CD4-positive, alpha-beta memory T cell (primary cell): ENCODE measurements around the gene DOCK9. TPM values are rescaled to one million over a fixed set of nuclear protein-coding genes. Genes with fewer than 3 reads are reported as not detected.

Source experiments
- CTCF ChIA-PET: fragments of 350-600 bp; sonication (Branson Sonifier 250); formaldehyde crosslinking; loops from one replicate; lab custom pipeline; 2021; ENCODE audit warnings: inconsistent platforms; ENCODE audit not compliant: partially characterized antibody; lab: Charles Lee
- POLR2A ChIA-PET: fragments of 350-600 bp; sonication (Branson Sonifier 250); formaldehyde crosslinking; loops from one replicate; lab custom pipeline; 2021; ENCODE audit not compliant: partially characterized antibody; lab: Charles Lee
- DNase-seq, 5 donors: peaks; one replicate each; pipeline versions ENCODE4 v3.0.0 to v3.0.0-alpha.2; 2020 to 2022; ENCODE audit warnings: mixed read lengths in 1 of 5
- H3K27ac ChIP-seq: one replicate; pipeline ENCODE4 v1.7.0; 2013; ENCODE audit warnings: low read depth, low read length
- H3K27me3 ChIP-seq: 2 replicates; pipeline ENCODE4 v1.7.0; 2013; ENCODE audit warnings: mild to moderate bottlenecking, low read length, moderate library complexity; ENCODE audit not compliant: insufficient read depth
- H3K36me3 ChIP-seq: 2 replicates; pipeline ENCODE4 v1.7.0; 2013; ENCODE audit warnings: mild to moderate bottlenecking, low read length, moderate library complexity; ENCODE audit not compliant: insufficient read depth
- H3K4me1 ChIP-seq: 2 replicates; pipeline ENCODE4 v1.7.0; 2013; ENCODE audit warnings: mild to moderate bottlenecking, low read length, moderate library complexity; ENCODE audit not compliant: insufficient read depth
- H3K4me3 ChIP-seq, 2 donors: one replicate each; pipeline ENCODE4 v1.7.0; 2013; ENCODE audit warnings: low read length in 2 of 2, mild to moderate bottlenecking in 1 of 2
- H3K9me3 ChIP-seq, 2 donors: one replicate each; pipeline ENCODE4 v1.7.0; 2013; ENCODE audit warnings: low read length in 2 of 2, control low read depth in 1 of 2; ENCODE audit not compliant: control insufficient read depth in 1 of 2
- H3K27ac Mint-ChIP-seq, 7 donors: one replicate each; pipeline ENCODE4 v1.8.0; 2020 to 2021; ENCODE audit warnings: mixed read lengths in 7 of 7, mild to moderate bottlenecking in 6 of 7, inconsistent platforms in 3 of 7, moderate library complexity in 3 of 7
- H3K27me3 Mint-ChIP-seq, 2 donors: one replicate each; pipeline ENCODE4 v1.8.0; 2020 to 2021; ENCODE audit warnings: mixed read lengths in 2 of 2
- H3K36me3 Mint-ChIP-seq, 2 donors: one replicate each; pipeline ENCODE4 v1.8.0; 2020 to 2021; ENCODE audit warnings: mixed read lengths in 2 of 2, inconsistent platforms in 1 of 2, mild to moderate bottlenecking in 1 of 2
- H3K4me1 Mint-ChIP-seq, 4 donors: one replicate each; pipeline ENCODE4 v1.8.0; 2020 to 2021; ENCODE audit warnings: mixed read lengths in 4 of 4, mild to moderate bottlenecking in 1 of 4
- H3K4me3 Mint-ChIP-seq, 8 donors: one replicate each; pipeline ENCODE4 v1.8.0; 2020 to 2021; ENCODE audit warnings: mixed read lengths in 8 of 8, mild to moderate bottlenecking in 7 of 8, moderate library complexity in 6 of 8, inconsistent platforms in 3 of 8
- H3K9me3 Mint-ChIP-seq, 8 donors: one replicate each; pipeline ENCODE4 v1.8.0; 2020 to 2021; ENCODE audit warnings: mixed read lengths in 8 of 8, mild to moderate bottlenecking in 5 of 8, inconsistent platforms in 3 of 8, moderate library complexity in 1 of 8
- intact Hi-C: fragments of 100-400 bp; cut with micrococcal nuclease; formaldehyde crosslinking; loops from one replicate; pipeline ENCODE4 v1.15.1; 2023
- polyA plus RNA-seq, 2 donors: library from polyadenylated mRNA; unstranded; fragments of 300-500 nt; fragmentation: Illumina TruSeq; gene quantifications; one replicate each; pipeline ENCODE4 v1.2.3, GENCODE V29; 2021
- total RNA-seq, 2 experiments: library from RNA; stranded (reverse); gene quantifications; one replicate each; pipeline ENCODE4 v1.2.3, GENCODE V29; 2021

The DOCK9 gene
- total and polyA plus RNA-seq, 4 experiments from 2014 or later = 6.3 to 197 (median 119) TPM

- Histone ChIP-seq H3K4me1 (peaks cover 18% of the 10 kb centered on the region), H3K9me3 (no peaks in the 10 kb centered on the region), H3K27ac (no peak overlapping the region), H3K36me3 (peaks cover 16% of the 10 kb centered on the region), H3K27me3 (no peaks in the 10 kb centered on the region), H3K4me3 (no peak overlapping the region)
- intact Hi-C loops = no loop called here
- POLR2A ChIA-PET = no interaction called here
- Mint-ChIP-seq H3K27me3 (no peaks in the 10 kb centered on the region), H3K36me3 (peaks cover 74 to 82% of the 10 kb centered on the region in 2 donors), H3K9me3 (peaks cover 0 to 2% (median 0%) of the 10 kb centered on the region in 8 donors), H3K27ac (no peak overlapping the region), H3K4me3 (no peak overlapping the region), H3K4me1 (peaks cover 27 to 52% (median 35%) of the 10 kb centered on the region in 4 donors)
- CTCF ChIA-PET = no interaction called here
- DNase-seq = no peak
Measured at GRCh38 chr13:98921786-98922185, 56.1 kb downstream of the DOCK9 start.

- no peak for DNase-seq
- no peak overlapping the region for H3K4me3 Mint-ChIP-seq
- POLR2A ChIA-PET = no interaction called here
- H3K36me3 Mint-ChIP-seq = peaks cover 71 to 78% of the 10 kb centered on the region in 2 donors
- CTCF ChIA-PET = no interaction called here
- intact Hi-C loops = no loop called here
- peaks cover 27 to 52% (median 35%) of the 10 kb centered on the region in 4 donors for H3K4me1 Mint-ChIP-seq
- peaks cover 18% of the 10 kb centered on the region for H3K4me1 ChIP-seq
- H3K36me3 ChIP-seq = peaks cover 16% of the 10 kb centered on the region
- H3K27ac ChIP-seq = no peak overlapping the region
- no peak overlapping the region for H3K4me3 ChIP-seq
- no peaks in the 10 kb centered on the region for H3K27me3 Mint-ChIP-seq
- peaks cover 0 to 2% (median 0%) of the 10 kb centered on the region in 8 donors for H3K9me3 Mint-ChIP-seq
- H3K9me3 ChIP-seq = no peaks in the 10 kb centered on the region
- H3K27me3 ChIP-seq = no peaks in the 10 kb centered on the region
- no peak overlapping the region for H3K27ac Mint-ChIP-seq
Measured at GRCh38 chr13:98921015-98921580, 56.8 kb downstream of the DOCK9 start.

DNA sequence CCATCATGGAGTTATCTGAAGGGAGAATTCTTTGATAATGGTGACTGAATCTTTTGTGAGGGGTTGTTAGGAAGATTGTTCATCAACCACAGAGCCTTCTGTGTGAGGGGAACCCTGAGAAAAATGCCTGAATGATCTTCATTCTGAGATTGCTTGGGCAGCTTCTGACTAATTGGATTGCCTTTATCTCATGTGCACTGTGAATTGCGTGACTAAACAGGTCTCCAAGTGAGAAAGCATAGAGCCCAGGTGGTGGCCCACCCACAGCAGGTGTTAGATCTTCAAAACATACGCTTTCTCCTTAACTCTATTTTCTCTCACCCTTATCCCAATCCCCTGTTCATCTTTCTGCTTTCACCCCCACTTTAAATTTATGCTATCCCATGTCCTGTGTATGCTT, 58.3 kb downstream of the DOCK9 start:
- Histone ChIP-seq H3K27me3 (no peaks in the 10 kb centered on the region), H3K27ac (no peak overlapping the region), H3K9me3 (no peaks in the 10 kb centered on the region), H3K4me3 (no peak overlapping the region), H3K4me1 (peaks cover 18% of the 10 kb centered on the region), H3K36me3 (peaks cover 16% of the 10 kb centered on the region)
- Mint-ChIP-seq H3K9me3 (peaks cover 0 to 2% (median 0%) of the 10 kb centered on the region in 8 donors), H3K36me3 (peaks cover 75 to 81% of the 10 kb centered on the region in 2 donors), H3K27me3 (no peaks in the 10 kb centered on the region), H3K27ac (peak overlapping the region in 5 of 7 donors; percentile 2 to 70 (median 31)), H3K4me1 (peaks cover 30 to 56% (median 44%) of the 10 kb centered on the region in 4 donors), H3K4me3 (peak overlapping the region in 2 of 8 donors; percentile 43 to 71)
- ChIA-PET CTCF (interaction anchor here (1.1 kb wide), 1 partner anchor 80 kb away, joined by 3 read pairs; no protein-coding TSS in a partner anchor), POLR2A (no interaction called here)
- intact Hi-C loops = no loop called here
- no peak for DNase-seq

- peaks cover 18% of the 10 kb centered on the region for H3K4me1 ChIP-seq
- Mint-ChIP-seq H3K9me3 (peaks cover 0 to 3% (median 0%) of the 10 kb centered on the region in 8 donors), H3K27ac (peak overlapping the region in 5 of 7 donors; percentile 24 to 89 (median 80)), H3K4me3 (peak overlapping the region in 4 of 8 donors; percentile 12 to 71 (median 46)), H3K36me3 (peaks cover 73 to 77% of the 10 kb centered on the region in 2 donors), H3K4me1 (peaks cover 31 to 62% (median 47%) of the 10 kb centered on the region in 4 donors), H3K27me3 (no peaks in the 10 kb centered on the region)
- intact Hi-C loops = no loop called here
- ChIA-PET CTCF (interaction anchor here (1.1 kb wide), 1 partner anchor 79 kb away, joined by 3 read pairs; no protein-coding TSS in a partner anchor), POLR2A (interaction anchor here (0.6 to 1.0 kb wide), 2 partner anchors 109 to 624 kb away, joined by 4 read pairs; no protein-coding TSS in a partner anchor)
- DNase-seq = peak in 4 of 5 donors; percentile 17 to 39 (median 23)
- no peak overlapping the region for H3K27ac ChIP-seq
- peaks cover 16% of the 10 kb centered on the region for H3K36me3 ChIP-seq
- no peak overlapping the region for H3K4me3 ChIP-seq
- H3K27me3 ChIP-seq = no peaks in the 10 kb centered on the region
- H3K9me3 ChIP-seq = no peaks in the 10 kb centered on the region
Measured at GRCh38 chr13:98918771-98919170, 59.1 kb downstream of the DOCK9 start.

GRCh38 chr13:98917116-98917515, 60.7 kb downstream of the DOCK9 start:
- Histone ChIP-seq H3K9me3 (no peaks in the 10 kb centered on the region), H3K4me3 (no peak overlapping the region), H3K27me3 (no peaks in the 10 kb centered on the region), H3K4me1 (peaks cover 18% of the 10 kb centered on the region), H3K27ac (no peak overlapping the region), H3K36me3 (peaks cover 16% of the 10 kb centered on the region)
- Mint-ChIP-seq H3K9me3 (peaks cover 0 to 3% (median 0%) of the 10 kb centered on the region in 8 donors), H3K4me3 (no peak overlapping the region), H3K36me3 (peaks cover 60 to 66% of the 10 kb centered on the region in 2 donors), H3K4me1 (peaks cover 33 to 72% (median 51%) of the 10 kb centered on the region in 4 donors), H3K27me3 (no peaks in the 10 kb centered on the region), H3K27ac (peak overlapping the region in 1 of 7 donors; percentile 32)
- CTCF ChIA-PET = no interaction called here
- DNase-seq = no peak
- POLR2A ChIA-PET = no interaction called here
- intact Hi-C loops = no loop called here

GRCh38 chr13:98916403-98916802, 61.5 kb downstream of the DOCK9 start:
- Mint-ChIP-seq H3K4me1 (peaks cover 31 to 67% (median 47%) of the 10 kb centered on the region in 4 donors), H3K4me3 (peak overlapping the region in 1 of 8 donors; percentile 30), H3K36me3 (peaks cover 52 to 60% of the 10 kb centered on the region in 2 donors), H3K9me3 (peaks cover 0 to 3% (median 0%) of the 10 kb centered on the region in 8 donors), H3K27ac (peak overlapping the region in 3 of 7 donors; percentile 13 to 52 (median 17)), H3K27me3 (no peaks in the 10 kb centered on the region)
- no peak for DNase-seq
- H3K27ac ChIP-seq = no peak overlapping the region
- H3K9me3 ChIP-seq = no peaks in the 10 kb centered on the region
- H3K36me3 ChIP-seq = peaks cover 12% of the 10 kb centered on the region
- no peak overlapping the region for H3K4me3 ChIP-seq
- CTCF ChIA-PET = no interaction called here
- peaks cover 18% of the 10 kb centered on the region for H3K4me1 ChIP-seq
- no peaks in the 10 kb centered on the region for H3K27me3 ChIP-seq
- POLR2A ChIA-PET = interaction anchor here (1.3 kb wide), 1 partner anchor 166 kb away, joined by 3 read pairs; no protein-coding TSS in a partner anchor
- intact Hi-C loops = no loop called here

- H3K9me3 Mint-ChIP-seq = peaks cover 0 to 2% (median 0%) of the 10 kb centered on the region in 8 donors
- no peaks in the 10 kb centered on the region for H3K27me3 Mint-ChIP-seq
- Histone ChIP-seq H3K9me3 (no peaks in the 10 kb centered on the region), H3K4me1 (peaks cover 23% of the 10 kb centered on the region), H3K4me3 (no peak overlapping the region), H3K27ac (no peak overlapping the region), H3K36me3 (peaks cover 9% of the 10 kb centered on the region), H3K27me3 (no peaks in the 10 kb centered on the region)
- ChIA-PET POLR2A (interaction anchor here (1.1 to 1.3 kb wide), 2 partner anchors 14 to 167 kb away, joined by 3 read pairs; no protein-coding TSS in a partner anchor), CTCF (interaction anchor here (2.6 kb wide), 1 partner anchor 118 kb away, joined by 7 read pairs; no protein-coding TSS in a partner anchor)
- peaks cover 33 to 67% (median 47%) of the 10 kb centered on the region in 4 donors for H3K4me1 Mint-ChIP-seq
- intact Hi-C loops = no loop called here
- peak overlapping the region in 2 of 7 donors; percentile 25 to 75 for H3K27ac Mint-ChIP-seq
- DNase-seq = no peak
- no peak overlapping the region for H3K4me3 Mint-ChIP-seq
- peaks cover 49 to 55% of the 10 kb centered on the region in 2 donors for H3K36me3 Mint-ChIP-seq
Measured at GRCh38 chr13:98915981-98916380, 61.9 kb downstream of the DOCK9 start.
